GM12892 (cell line): Measurements from ENCODE around the gene GIMAP6.

ENCODE experiments used
- POLR2A ChIP-seq: IDR thresholded peaks from 2 replicates; pipeline ENCODE4 v1.6.1; 2011; ENCODE audit warnings: low read depth, low read length, control low read depth
- TAF1 ChIP-seq: IDR thresholded peaks from 2 replicates; pipeline ENCODE4 v1.6.1; 2011; ENCODE audit warnings: low read depth, mild to moderate bottlenecking, control low read depth, low read length, borderline replicate concordance

- TF ChIP-seq TAF1 (no peak), POLR2A (no peak)
These were observed 43.5 kb upstream of the GIMAP6 start for GRCh38 chr7:150675714-150676113.
